T-helper 22 cell (primary cell): ENCODE measurements around the gene EEF1G.
"Not testable (repeated sequence)": the region's sequence is repeated elsewhere in the genome, so short reads cannot be mapped to it uniquely, and the experiment has no call there.

Source experiments
- DNase-seq: peaks from one replicate; pipeline ENCODE4 v3.0.0-alpha.2; 2020; ENCODE audit warnings: low read depth

EEF1G gene

DNA sequence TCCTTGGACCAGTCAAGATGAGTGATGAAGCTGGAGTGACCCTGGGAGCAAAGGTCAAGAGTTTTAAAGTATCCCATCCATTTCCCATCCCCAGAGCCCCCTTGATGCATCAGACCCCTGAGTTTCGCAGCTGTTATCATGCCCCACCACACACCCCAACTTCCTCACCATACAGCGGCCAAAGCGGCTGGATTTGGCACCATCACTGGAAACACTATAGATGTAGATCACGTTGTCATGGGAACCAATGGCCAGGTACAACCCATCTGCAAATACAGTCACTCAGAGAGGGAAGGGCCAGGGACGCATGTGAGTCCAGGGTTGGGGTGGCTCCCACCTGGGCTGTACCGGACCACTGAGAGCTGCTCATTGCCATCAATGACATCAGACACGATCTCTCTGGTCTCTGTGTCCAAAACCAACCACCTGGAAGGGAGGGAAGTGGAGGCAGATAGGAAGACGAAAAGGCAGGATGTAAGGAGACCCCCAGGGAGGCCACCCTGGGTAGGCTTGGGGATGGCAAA, 30.1 kb upstream of the EEF1G start:
- no peak for DNase-seq

GRCh38 chr11:62603072-62603408, 29.3 kb upstream of the EEF1G start:
- DNase-seq: no peak

- DNase-seq: peak; percentile 22
Measured at GRCh38 chr11:62602141-62603071, 28.7 kb upstream of the EEF1G start.

GRCh38 chr11:62601372-62602140, 27.9 kb upstream of the EEF1G start, which contains the start of gene MTA2:
TSS of gene MTA2 (minus strand) at chr11:62601865. CDS start at chr11:62601450, 415 bp downstream.
- DNase-seq: peak; percentile 96

- peak; percentile 39 for DNase-seq
Measured at GRCh38 chr11:62601122-62601371, 27.4 kb upstream of the EEF1G start.

DNA sequence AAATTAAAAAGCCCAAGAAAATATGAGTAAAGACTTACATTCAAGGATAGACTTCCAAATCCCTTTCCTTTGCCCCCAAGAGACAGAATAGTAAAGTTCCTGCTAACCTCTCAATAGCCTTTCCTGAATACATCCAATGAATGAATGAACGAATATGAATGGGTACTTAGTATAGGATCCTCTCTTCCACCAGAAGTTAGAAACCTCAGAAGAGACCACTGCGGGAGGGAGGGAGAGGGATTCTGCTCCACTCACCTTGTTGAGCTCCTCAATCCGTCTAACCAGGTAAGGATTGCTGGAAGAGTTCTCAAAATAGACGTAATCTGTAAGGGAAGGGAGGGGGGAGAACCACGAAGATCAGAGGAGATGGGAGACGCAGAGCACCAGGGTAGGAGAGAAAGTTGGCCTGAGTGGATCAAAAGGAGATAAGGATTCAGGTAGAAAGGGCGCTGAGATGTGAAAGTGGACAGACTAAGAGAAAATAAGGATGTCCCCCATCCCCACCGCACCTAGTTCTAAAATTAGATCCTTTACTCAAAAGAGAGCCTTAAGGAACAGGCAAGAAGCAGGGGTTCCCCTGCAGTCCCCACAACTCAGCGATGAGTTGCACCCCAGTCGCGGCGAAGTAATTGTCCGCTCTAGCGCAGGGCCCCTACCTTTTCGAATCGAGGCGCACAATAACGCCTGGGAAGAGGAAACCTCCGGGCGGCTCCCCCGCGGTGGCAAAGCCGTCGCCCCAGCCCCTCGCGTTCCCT, 26.9 kb upstream of the EEF1G start:
- DNase-seq: no peak

- DNase-seq: no peak
Measured at GRCh38 chr11:62599901-62600300, 26.2 kb upstream of the EEF1G start.

DNA sequence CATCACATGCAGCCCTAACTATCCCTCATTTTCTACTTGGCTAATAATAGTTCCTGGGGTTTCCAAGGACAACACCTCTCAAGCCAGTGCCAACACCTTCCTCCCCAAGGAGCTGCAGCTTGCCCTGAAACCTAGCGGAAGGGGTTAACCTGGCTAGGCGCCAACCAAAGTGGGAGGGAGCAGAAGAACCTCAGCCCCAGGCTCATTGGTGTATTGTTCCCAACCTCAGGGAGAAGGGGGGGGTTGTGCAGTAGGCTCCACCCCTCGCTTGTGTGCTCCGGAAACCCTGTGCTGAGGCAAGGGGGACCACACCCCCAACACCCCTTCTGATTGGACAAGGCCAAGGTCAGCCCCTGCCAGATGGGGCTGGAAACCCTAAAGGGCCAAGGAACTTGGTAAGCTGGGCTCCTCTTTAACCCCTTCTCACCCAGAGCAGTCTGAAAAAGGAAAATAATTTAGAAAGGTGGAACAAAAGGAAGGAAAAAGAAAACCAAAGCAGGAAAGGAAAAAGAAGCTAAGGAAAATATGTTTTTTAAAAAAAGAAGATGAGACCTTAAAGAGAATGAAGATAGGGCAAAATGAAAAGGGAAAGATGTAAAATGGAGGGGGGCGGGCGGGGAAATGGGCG, 25.5 kb upstream of the EEF1G start:
- peak; percentile 96 for DNase-seq

GRCh38 chr11:62595124-62595523, 21.4 kb upstream of the EEF1G start:
- DNase-seq: no peak

- DNase-seq: peak; percentile 54
Measured at GRCh38 chr11:62593434-62594044, 19.8 kb upstream of the EEF1G start.

DNA sequence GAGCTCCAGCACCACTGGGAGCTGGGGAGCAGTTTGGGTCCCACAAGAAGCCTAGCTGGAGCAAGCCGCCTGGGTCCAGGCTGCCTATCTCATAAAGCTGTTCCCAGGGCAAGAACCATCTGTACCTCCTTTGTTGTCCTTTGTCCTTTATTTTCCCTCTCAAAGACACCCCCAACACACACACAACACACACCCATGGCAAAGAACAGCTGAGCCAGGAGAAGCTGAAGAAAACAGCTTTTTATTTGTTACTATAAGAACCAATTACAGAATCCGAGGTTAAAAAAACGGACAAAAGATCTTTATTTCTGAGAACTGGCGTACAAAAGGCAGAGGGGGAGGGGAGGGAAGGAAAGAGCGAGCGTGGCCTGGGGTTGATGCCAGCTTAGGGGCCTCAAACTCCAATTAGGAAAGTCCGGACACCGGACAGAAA, 19.3 kb upstream of the EEF1G start:
- DNase-seq: no peak

GRCh38 chr11:62592146-62592815, 18.6 kb upstream of the EEF1G start:
- no peak for DNase-seq

DNA sequence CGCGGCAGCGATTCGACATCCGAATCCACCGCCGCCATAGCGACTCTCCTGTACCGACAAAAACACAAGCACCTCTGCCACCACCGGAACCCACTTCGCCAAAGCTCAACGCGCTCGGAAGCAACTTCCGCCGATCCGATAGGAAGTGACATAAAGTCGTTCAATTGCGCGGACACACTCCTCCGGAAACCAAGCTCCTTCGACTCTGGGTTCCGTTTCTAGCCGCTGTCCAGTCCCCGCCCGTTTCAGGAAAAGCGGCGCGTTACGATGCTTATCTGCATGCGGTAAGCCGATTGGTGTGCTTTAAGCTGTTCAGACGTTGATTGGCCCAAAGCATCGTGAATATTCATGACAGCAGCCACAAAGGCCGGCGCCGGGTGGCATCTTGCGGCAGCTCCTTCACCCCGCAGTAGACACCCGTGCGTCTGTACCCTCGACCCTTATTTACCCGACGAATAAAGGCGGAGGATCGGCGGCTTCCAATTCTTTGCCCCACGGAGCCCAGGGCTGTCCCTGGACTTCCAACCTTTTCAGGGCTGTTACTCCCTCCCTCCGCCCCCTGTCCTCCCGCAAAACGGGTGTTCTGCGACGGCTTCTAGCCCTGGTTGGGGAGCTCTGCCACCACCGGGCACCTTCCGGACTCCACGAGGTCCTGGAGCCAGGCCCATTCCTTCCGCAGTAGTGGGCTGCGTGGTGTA, 17.9 kb upstream of the EEF1G start, which contains the start of gene TUT1:
Gene TUT1 (minus strand): TSS at position 76 of the 698 bp plus-strand sequence. CDS start 38 bp downstream, at position 38.
- DNase-seq: peak; percentile 95

GRCh38 chr11:62588966-62589637, 15.4 kb upstream of the EEF1G start:
- no peak for DNase-seq

- not testable (repeated sequence) for DNase-seq
Measured at GRCh38 chr11:62585356-62585755, 11.7 kb upstream of the EEF1G start.

- DNase-seq: not testable (repeated sequence)
Measured at GRCh38 chr11:62581735-62582134, 8.0 kb upstream of the EEF1G start.

DNA sequence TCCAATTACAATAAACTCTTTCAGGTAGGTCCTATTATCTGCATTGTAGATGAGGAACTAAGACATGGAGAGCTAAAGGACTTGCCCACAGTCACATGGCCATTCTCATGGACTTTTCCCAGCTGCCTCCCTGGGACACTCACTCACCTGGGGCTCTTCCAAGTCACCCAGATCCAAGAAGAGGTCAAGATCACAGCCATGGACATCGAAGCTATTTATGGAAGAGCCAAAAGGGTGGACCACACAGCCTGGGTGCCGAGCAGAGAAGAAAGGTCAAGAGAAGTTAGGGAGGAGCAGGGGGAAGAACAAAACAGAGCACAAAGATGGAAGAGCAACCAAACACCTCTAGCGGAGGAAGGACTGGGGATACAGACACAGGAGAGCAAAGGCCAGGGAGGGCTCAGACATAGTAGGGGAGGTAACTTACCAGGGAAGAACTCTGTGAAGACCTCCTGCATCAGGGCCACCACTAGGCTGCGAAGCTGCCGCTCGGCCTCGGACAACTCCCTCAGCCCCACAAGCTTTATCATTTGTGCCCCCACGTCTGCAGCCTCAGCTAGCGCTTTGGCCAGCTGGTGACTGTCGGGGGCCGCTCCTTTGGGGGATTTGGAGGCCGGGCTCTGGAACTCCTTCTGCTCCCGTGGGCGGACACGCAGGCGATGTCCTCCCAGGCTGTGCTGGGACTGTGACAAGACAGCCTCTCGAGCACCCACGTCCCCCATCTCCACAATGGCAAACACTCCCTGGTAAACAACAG, 7.4 kb upstream of the EEF1G start:
- no peak for DNase-seq

GRCh38 chr11:62579252-62579651, 5.6 kb upstream of the EEF1G start:
- no peak for DNase-seq

DNA sequence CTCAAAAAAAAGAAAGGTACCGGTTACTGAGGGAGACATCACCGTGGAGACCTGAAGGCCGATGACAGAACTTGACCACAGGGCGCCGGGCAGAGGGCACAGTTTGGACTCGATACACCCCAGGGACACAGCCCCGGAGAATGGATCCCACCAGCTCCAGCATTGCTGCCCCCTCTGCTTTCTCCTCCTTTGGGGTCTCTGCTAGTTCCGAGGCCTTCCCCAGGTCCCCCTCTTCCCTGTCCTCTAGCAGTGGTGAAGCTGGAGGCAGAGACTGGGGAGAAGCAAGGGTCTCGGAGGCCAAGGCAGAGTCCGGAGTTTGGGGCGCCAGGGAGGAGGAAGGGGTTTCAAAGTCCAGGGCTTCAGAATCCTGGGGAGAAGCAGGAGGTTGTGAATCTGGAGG, 4.8 kb upstream of the EEF1G start:
- DNase-seq: no peak
